Fibroblast of mammary gland (primary cell): ENCODE measurements around the gene SGPL1.

Experiments
- DNase-seq: peaks from one replicate; pipeline ENCODE4 v3.0.0-alpha.2; 2010; ENCODE audit warnings: low read depth
- H3K4me3 ChIP-seq: 2 replicates; pipeline ENCODE4 v1.5.1; 2011; ENCODE audit warnings: low read depth, mild to moderate bottlenecking, low read length, moderate library complexity; ENCODE audit not compliant: control insufficient read depth
- TF ChIP-seq, protein P1 (sequence below): conservative IDR thresholded peaks from 2 replicates; pipeline ENCODE4 v1.5.1; 2011; ENCODE audit warnings: low read depth, low read length, inconsistent platforms; ENCODE audit not compliant: control insufficient read depth, insufficient read depth

Gene SGPL1

GRCh38 chr10:70885931-70886903 is 70.5 kb downstream of the SGPL1 start:
- no peak overlapping the region for H3K4me3 ChIP-seq
- TF ChIP-seq, protein P1, sequence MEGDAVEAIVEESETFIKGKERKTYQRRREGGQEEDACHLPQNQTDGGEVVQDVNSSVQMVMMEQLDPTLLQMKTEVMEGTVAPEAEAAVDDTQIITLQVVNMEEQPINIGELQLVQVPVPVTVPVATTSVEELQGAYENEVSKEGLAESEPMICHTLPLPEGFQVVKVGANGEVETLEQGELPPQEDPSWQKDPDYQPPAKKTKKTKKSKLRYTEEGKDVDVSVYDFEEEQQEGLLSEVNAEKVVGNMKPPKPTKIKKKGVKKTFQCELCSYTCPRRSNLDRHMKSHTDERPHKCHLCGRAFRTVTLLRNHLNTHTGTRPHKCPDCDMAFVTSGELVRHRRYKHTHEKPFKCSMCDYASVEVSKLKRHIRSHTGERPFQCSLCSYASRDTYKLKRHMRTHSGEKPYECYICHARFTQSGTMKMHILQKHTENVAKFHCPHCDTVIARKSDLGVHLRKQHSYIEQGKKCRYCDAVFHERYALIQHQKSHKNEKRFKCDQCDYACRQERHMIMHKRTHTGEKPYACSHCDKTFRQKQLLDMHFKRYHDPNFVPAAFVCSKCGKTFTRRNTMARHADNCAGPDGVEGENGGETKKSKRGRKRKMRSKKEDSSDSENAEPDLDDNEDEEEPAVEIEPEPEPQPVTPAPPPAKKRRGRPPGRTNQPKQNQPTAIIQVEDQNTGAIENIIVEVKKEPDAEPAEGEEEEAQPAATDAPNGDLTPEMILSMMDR = no peak
- no peak for DNase-seq

GRCh38 chr10:70886921-70887665 is 71.3 kb downstream of the SGPL1 start:
- peak overlapping the region; percentile 70 for H3K4me3 ChIP-seq
- DNase-seq = no peak
- TF ChIP-seq, protein P1 = no peak

- peak; percentile 58 for DNase-seq
- TF ChIP-seq, protein P1 = no peak
- peak within 1 kb of the TSS; percentile 70 for H3K4me3 ChIP-seq
Measured at GRCh38 chr10:70887804-70888800, 72.4 kb downstream of the SGPL1 start, which contains the start of gene PCBD1. TSS of gene PCBD1 (minus strand) at chr10:70888565. CDS start at chr10:70888533, 32 bp downstream.

- no peak for DNase-seq
- no peak overlapping the region for H3K4me3 ChIP-seq
- TF ChIP-seq, protein P1 = no peak
Measured at GRCh38 chr10:70889291-70889690, 73.5 kb downstream of the SGPL1 start.

GRCh38 chr10:70890917-70891431 is 75.2 kb downstream of the SGPL1 start:
- DNase-seq = peak; percentile 38
- H3K4me3 ChIP-seq = no peak overlapping the region
- TF ChIP-seq, protein P1 = no peak
